ENCODE data around the gene PRG2.

The PRG2 gene

GRCh38 chr11:57390535-57390934 lies at the start of gene PRG2:
PRG2 (minus strand) TSS chr11:57390650; CDS start chr11:57389944, 706 bp downstream.
- DNase-seq (ENCODE audit: low read depth in 2 of 2): no peak

- DNase-seq (ENCODE audit: low read depth in 2 of 2): no peak
Measured at GRCh38 chr11:57439786-57440185, 49.3 kb upstream of the PRG2 start.

GRCh38 chr11:57438345-57439285 lies 48.2 kb upstream of the PRG2 start:
- DNase-seq (ENCODE audit: low read depth in 2 of 2): no peak

GRCh38 chr11:57436031-57436430 lies 45.6 kb upstream of the PRG2 start:
- no peak for DNase-seq (ENCODE audit: low read depth in 2 of 2)

- DNase-seq (ENCODE audit: low read depth in 2 of 2): no peak
Measured at GRCh38 chr11:57434640-57435546, 44.4 kb upstream of the PRG2 start.

- DNase-seq (ENCODE audit: low read depth in 2 of 2): no peak
Measured at GRCh38 chr11:57432714-57433163, 42.3 kb upstream of the PRG2 start.

GRCh38 chr11:57432149-57432561 lies 41.7 kb upstream of the PRG2 start:
- DNase-seq (ENCODE audit: low read depth in 2 of 2): no peak

GRCh38 chr11:57430952-57431351 lies 40.5 kb upstream of the PRG2 start:
- DNase-seq (ENCODE audit: low read depth in 2 of 2): no peak

- no peak for DNase-seq (ENCODE audit: low read depth in 2 of 2)
Measured at GRCh38 chr11:57429946-57430345, 39.5 kb upstream of the PRG2 start.

- no peak for DNase-seq (ENCODE audit: low read depth in 2 of 2)
Measured at GRCh38 chr11:57428643-57429042, 38.2 kb upstream of the PRG2 start.

- no peak for DNase-seq (ENCODE audit: low read depth in 2 of 2)
Measured at GRCh38 chr11:57427727-57428082, 37.3 kb upstream of the PRG2 start.

GRCh38 chr11:57426929-57427726 lies 36.7 kb upstream of the PRG2 start, which contains the start of gene SLC43A3:
SLC43A3 (minus strand) TSS chr11:57427121; CDS start chr11:57426172, 949 bp downstream.
- peak; percentile 63 to 81 for DNase-seq (ENCODE audit: low read depth in 2 of 2)

- no peak for DNase-seq (ENCODE audit: low read depth in 2 of 2)
Measured at GRCh38 chr11:57426439-57426928, 36.0 kb upstream of the PRG2 start.

GRCh38 chr11:57425565-57426438 lies 35.4 kb upstream of the PRG2 start:
- DNase-seq (ENCODE audit: low read depth in 2 of 2): no peak

- DNase-seq (ENCODE audit: low read depth in 2 of 2): peak; percentile 80 to 83
Measured at GRCh38 chr11:57424792-57425564, 34.5 kb upstream of the PRG2 start.

GRCh38 chr11:57424137-57424791 lies 33.8 kb upstream of the PRG2 start:
- no peak for DNase-seq (ENCODE audit: low read depth in 2 of 2)

- no peak for DNase-seq (ENCODE audit: low read depth in 2 of 2)
Measured at GRCh38 chr11:57422669-57423068, 32.2 kb upstream of the PRG2 start.

- DNase-seq (ENCODE audit: low read depth in 2 of 2): no peak
Measured at GRCh38 chr11:57421805-57422204, 31.4 kb upstream of the PRG2 start.

GRCh38 chr11:57421066-57421465 lies 30.6 kb upstream of the PRG2 start:
- no peak for DNase-seq (ENCODE audit: low read depth in 2 of 2)

Data from stimulated activated CD4-positive, alpha-beta T cell treated with anti-CD3 and anti-CD28 coated beads, Interleukin-12 subunit alpha, Interleukin-12 subunit beta, amount 100 ng/mL, for 24 hours (primary cell).